DOHH2 (cell line): ENCODE measurements around the gene MED13L.
"Not testable (repeated sequence)": the region's sequence is repeated elsewhere in the genome, so short reads cannot be mapped to it uniquely, and the experiment has no call there.

Experiments used
- H3F3A ChIP-seq: fragments of 200-600 bp; sonication (generic), shearing (Covaris generic); 2 replicates; pipeline ENCODE4 v1.6.0; 2016; ENCODE audit warnings: antibody characterized with exemption, mild to moderate bottlenecking; ENCODE audit not compliant: control insufficient read depth, insufficient read depth
- H3K27ac ChIP-seq: fragments of 200-600 bp; sonication (generic); 2 replicates; pipeline ENCODE4 v1.5.1; 2014; ENCODE audit warnings: low read depth, mild to moderate bottlenecking, low read length, moderate library complexity
- H3K27me3 ChIP-seq: fragments of 200-600 bp; sonication (generic); 2 replicates; pipeline ENCODE4 v1.6.1; 2014; ENCODE audit warnings: mild to moderate bottlenecking, low read length, mixed read lengths; ENCODE audit not compliant: control insufficient read depth
- H3K36me3 ChIP-seq: fragments of 200-600 bp; sonication (generic); 2 replicates; pipeline ENCODE4 v1.6.1; 2014; ENCODE audit warnings: mild to moderate bottlenecking, low read length, moderate library complexity, mixed read lengths; ENCODE audit not compliant: control insufficient read depth
- H3K4me1 ChIP-seq: fragments of 200-600 bp; sonication (generic); 2 replicates; pipeline ENCODE4 v1.6.1; 2014; ENCODE audit warnings: mild to moderate bottlenecking, low read length, mixed read lengths; ENCODE audit not compliant: control insufficient read depth
- H3K4me2 ChIP-seq: fragments of 200-600 bp; sonication (generic); 2 replicates; pipeline ENCODE4 v1.6.0; 2014; ENCODE audit warnings: mild to moderate bottlenecking, low read length, moderate library complexity
- H3K4me3 ChIP-seq: fragments of 200-600 bp; sonication (generic); 2 replicates; pipeline ENCODE4 v1.5.1; 2014; ENCODE audit warnings: mild to moderate bottlenecking, low read length, mixed read lengths
- H3K79me2 ChIP-seq: fragments of 200-600 bp; sonication (generic); 2 replicates; pipeline ENCODE4 v1.6.1; 2014; ENCODE audit warnings: mild to moderate bottlenecking, low read length, mixed read lengths; ENCODE audit not compliant: control insufficient read depth
- H3K9me2 ChIP-seq: fragments of 200-600 bp; sonication (generic); replicated peaks from 2 replicates; pipeline ENCODE4 v1.6.1; 2014; ENCODE audit warnings: mild to moderate bottlenecking, low read length, mixed read lengths; ENCODE audit not compliant: control insufficient read depth
- H3K9me3 ChIP-seq: fragments of 200-600 bp; sonication (generic); 2 replicates; pipeline ENCODE4 v1.6.1; 2014; ENCODE audit warnings: antibody characterized with exemption, low read length, mixed read lengths; ENCODE audit not compliant: control insufficient read depth, insufficient read depth
- H4K20me1 ChIP-seq: fragments of 200-600 bp; sonication (generic); 2 replicates; pipeline ENCODE4 v1.6.0; 2014; ENCODE audit warnings: low read depth, mild to moderate bottlenecking, antibody characterized with exemption, low read length, moderate library complexity; ENCODE audit not compliant: control insufficient read depth, insufficient read depth
- EZH2phosphoT487 ChIP-seq: fragments of 200-600 bp; sonication (generic); IDR thresholded peaks from 2 replicates; pipeline ENCODE4 v1.6.1; 2017; ENCODE audit warnings: borderline replicate concordance, mild to moderate bottlenecking, antibody characterized with exemption, low read length, moderate library complexity, mixed read lengths
- TF ChIP-seq, protein P1 (sequence below): fragments of 200-600 bp; sonication (generic); IDR thresholded peaks from one replicate; pipeline ENCODE4 v1.5.1; 2014; ENCODE audit warnings: antibody characterized with exemption, mild to moderate bottlenecking, low read depth, low read length; ENCODE audit not compliant: poor library complexity, severe bottlenecking

Gene MED13L

GRCh38 chr12:116288735-116289134 lies 11.2 kb upstream of the MED13L start:
- Histone ChIP-seq H3K27ac (no peak overlapping the region), H4K20me1 (no peaks in the 10 kb centered on the region), H3K4me1 (no peaks in the 10 kb centered on the region), H3K36me3 (no peaks in the 10 kb centered on the region), H3K79me2 (no peaks in the 10 kb centered on the region), H3K9me3 (no peaks in the 10 kb centered on the region), H3K4me3 (no peak overlapping the region), H3K4me2 (no peak overlapping the region), H3K27me3 (peaks cover 4% of the 10 kb centered on the region; the same call in 1 of the 2 replicates), H3K9me2 (no peaks in the 10 kb centered on the region), H3F3A (no peaks in the 10 kb centered on the region)
- TF ChIP-seq EZH2phosphoT487 = no peak
- TF ChIP-seq, protein P1, sequence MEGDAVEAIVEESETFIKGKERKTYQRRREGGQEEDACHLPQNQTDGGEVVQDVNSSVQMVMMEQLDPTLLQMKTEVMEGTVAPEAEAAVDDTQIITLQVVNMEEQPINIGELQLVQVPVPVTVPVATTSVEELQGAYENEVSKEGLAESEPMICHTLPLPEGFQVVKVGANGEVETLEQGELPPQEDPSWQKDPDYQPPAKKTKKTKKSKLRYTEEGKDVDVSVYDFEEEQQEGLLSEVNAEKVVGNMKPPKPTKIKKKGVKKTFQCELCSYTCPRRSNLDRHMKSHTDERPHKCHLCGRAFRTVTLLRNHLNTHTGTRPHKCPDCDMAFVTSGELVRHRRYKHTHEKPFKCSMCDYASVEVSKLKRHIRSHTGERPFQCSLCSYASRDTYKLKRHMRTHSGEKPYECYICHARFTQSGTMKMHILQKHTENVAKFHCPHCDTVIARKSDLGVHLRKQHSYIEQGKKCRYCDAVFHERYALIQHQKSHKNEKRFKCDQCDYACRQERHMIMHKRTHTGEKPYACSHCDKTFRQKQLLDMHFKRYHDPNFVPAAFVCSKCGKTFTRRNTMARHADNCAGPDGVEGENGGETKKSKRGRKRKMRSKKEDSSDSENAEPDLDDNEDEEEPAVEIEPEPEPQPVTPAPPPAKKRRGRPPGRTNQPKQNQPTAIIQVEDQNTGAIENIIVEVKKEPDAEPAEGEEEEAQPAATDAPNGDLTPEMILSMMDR = no peak

- Histone ChIP-seq H3K4me3 (no peak overlapping the region), H3K27ac (no peak overlapping the region), H3K36me3 (no peaks in the 10 kb centered on the region), H3K4me2 (no peak overlapping the region), H3F3A (no peaks in the 10 kb centered on the region), H3K4me1 (no peaks in the 10 kb centered on the region; the same call in 1 of the 2 replicates), H3K9me3 (no peaks in the 10 kb centered on the region), H3K27me3 (peaks cover 8% of the 10 kb centered on the region), H3K79me2 (no peaks in the 10 kb centered on the region), H4K20me1 (no peaks in the 10 kb centered on the region), H3K9me2 (no peaks in the 10 kb centered on the region)
- TF ChIP-seq, protein P1 = no peak
- no peak for TF ChIP-seq EZH2phosphoT487
Measured at GRCh38 chr12:116287842-116288301, 10.4 kb upstream of the MED13L start.

DNA sequence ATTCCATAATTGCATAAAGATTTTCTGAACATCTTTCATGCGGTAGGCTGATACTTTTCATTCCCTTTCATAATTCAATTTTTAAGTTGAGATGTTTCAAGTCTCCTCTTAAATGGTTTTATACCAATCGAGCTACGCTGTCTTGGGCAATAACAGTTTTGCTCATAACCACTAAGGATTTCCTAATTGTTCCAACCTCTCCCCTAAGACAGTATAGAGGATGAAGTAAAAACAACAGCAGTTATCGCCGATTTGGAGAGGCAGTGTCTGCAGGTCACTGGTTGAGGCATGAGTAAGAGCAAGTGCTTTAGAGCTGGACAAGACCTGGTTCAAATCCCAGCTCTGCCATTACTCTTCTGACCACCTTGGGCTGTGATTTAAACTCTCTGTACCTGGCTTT lies 6.9 kb upstream of the MED13L start:
- H3K4me2 ChIP-seq = no peak overlapping the region
- TF ChIP-seq, protein P1 = no peak
- no peak for TF ChIP-seq EZH2phosphoT487

GRCh38 chr12:116283881-116284280 lies 6.4 kb upstream of the MED13L start:
- not testable (repeated sequence) for H3K4me2 ChIP-seq, H3K4me1 ChIP-seq, H3K79me2 ChIP-seq, H4K20me1 ChIP-seq, H3K27ac ChIP-seq, H3K9me3 ChIP-seq, H3K4me3 ChIP-seq, H3K36me3 ChIP-seq, H3K9me2 ChIP-seq, H3F3A ChIP-seq
- H3K27me3 ChIP-seq = peaks cover 22% of the 10 kb centered on the region

More for the DNA sequence above, 6.9 kb upstream of the MED13L start:
- Histone ChIP-seq H3K4me3 (no peak overlapping the region), H3K36me3 (no peaks in the 10 kb centered on the region), H3K9me2 (no peaks in the 10 kb centered on the region), H3K4me1 (peaks cover 8% of the 10 kb centered on the region), H3K27ac (no peak overlapping the region), H3K79me2 (no peaks in the 10 kb centered on the region), H3K27me3 (peaks cover 22% of the 10 kb centered on the region), H4K20me1 (no peaks in the 10 kb centered on the region), H3F3A (no peaks in the 10 kb centered on the region), H3K9me3 (no peaks in the 10 kb centered on the region)
